HG03565 (cell line): Measurements from ENCODE around the gene OTOG.
"Not testable (repeated sequence)": the region's sequence is repeated elsewhere in the genome, so short reads cannot be mapped to it uniquely, and the experiment has no call there.

Experiments
- ATAC-seq: cut with Tn5 transposase; IDR thresholded peaks from one replicate; pipeline ENCODE4 v1.9.1; 2021; ENCODE audit warnings: mild to moderate bottlenecking, moderate library complexity; ENCODE audit not compliant: unreplicated experiment

OTOG gene

DNA sequence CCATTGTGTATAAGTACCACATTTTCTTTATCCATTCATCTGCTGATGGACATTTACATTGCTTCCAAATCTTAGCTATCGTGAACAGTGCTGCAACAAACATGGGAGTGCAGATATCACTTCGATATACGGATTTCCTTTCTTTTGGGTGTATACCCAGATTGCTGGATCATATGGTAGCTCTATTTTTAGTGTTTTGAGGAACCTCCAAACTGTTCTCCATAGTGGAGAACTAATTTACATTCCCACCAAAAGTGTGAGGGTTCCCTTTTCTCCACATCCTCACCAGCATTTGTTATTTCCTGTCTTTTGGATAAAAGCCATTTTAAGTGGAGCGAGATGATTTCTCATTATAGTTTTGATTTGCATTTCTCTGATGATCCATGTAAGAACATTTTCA, 75.7 kb downstream of the OTOG start:
- ATAC-seq, result not testable (repeated sequence)

- no peak for ATAC-seq
Measured at GRCh38 chr11:17629113-17629512, 82.1 kb downstream of the OTOG start.

GRCh38 chr11:17630936-17631335, 83.9 kb downstream of the OTOG start:
- ATAC-seq, result no peak

GRCh38 chr11:17631702-17632365, 84.8 kb downstream of the OTOG start:
- ATAC-seq, result no peak

DNA sequence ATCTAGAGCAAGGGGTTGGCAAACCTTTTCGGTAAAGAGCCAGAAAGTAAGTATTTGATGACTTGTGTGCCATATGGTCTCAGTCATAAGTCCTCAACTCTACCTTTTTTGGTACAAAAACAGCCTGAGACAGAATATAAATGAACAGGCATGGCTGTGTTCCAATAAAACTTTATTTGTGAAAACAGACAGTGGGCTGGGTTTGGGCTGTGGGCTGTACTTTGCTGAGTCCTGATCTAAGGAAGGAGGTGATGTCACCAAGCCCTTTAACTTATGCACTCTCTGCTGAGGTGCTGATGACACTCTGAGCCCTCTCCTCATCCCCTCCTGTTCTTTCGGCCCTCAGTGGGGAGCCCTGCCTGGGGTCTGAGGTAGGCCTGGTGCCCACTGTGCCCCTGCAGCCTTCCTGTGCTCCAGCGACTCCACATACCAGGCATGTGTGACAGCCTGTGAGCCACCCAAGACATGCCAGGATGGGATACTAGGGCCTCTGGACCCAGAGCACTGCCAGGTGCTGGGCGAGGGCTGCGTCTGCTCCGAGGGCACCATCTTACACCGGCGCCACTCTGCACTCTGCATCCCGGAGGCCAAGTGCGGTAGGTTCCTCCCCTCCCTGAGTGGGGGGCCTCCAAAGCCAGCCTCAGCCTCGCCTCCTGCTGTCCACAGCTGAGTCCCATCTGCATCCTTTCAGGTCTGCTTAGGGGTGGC, 86.4 kb downstream of the OTOG start:
- no peak for ATAC-seq

- no peak for ATAC-seq
Measured at GRCh38 chr11:17633987-17634775, 87.1 kb downstream of the OTOG start.

DNA sequence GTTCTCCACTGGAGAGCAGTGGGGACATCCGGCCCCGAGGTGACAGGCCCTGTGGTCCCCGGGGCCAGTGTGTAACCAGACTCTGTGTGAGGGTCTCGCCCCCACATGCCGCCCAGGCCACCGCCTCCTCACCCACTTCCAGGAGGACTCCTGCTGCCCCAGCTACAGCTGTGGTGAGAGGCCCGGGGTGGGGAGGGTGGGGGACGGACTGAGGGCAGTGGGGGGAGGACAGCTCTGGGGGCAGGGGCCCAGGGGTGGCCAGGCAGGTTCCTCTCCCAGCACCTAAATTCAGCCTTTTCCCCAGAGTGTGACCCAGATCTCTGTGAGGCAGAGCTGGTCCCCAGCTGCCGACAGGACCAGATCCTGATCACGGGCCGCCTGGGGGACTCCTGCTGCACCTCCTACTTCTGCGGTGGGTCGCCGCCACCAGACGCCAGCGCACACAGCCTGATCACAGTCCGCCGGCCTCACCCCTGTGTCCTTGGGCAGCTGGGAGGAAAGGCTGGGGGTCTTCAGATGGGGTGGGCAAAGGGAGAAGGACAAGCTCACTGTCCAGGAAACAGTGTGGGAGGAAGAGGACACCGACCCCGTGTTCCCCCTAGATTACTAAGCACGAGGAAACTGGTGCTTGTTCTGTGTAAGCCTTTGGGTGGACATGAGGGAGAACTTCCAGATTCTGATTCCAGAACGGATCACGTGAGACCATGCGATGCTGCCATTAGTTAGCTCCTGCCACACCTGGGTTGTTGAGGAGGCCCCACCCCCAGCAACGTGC, 87.9 kb downstream of the OTOG start:
- ATAC-seq, result no peak

GRCh38 chr11:17635551-17635938, 88.5 kb downstream of the OTOG start:
- ATAC-seq, result no peak

DNA sequence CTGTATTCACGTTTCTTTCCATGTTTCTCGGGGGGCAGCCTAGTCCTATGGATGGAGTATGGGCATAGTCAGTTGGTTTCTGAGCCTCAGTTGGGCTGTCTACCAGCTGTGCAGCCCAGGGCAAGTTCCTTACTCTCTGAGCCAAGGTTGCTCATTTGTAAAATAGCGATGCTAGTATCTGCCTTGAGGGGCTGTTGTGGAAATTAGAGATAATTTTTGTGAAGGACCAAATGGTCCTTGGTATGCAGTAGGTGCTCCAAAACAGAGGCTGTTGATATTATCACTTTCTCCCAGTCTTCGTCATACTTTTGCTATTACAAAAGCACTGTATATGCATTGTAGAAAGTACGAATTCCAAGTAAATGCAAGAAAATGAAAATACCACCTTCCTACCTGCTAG, 89.7 kb downstream of the OTOG start:
- ATAC-seq, result no peak

DNA sequence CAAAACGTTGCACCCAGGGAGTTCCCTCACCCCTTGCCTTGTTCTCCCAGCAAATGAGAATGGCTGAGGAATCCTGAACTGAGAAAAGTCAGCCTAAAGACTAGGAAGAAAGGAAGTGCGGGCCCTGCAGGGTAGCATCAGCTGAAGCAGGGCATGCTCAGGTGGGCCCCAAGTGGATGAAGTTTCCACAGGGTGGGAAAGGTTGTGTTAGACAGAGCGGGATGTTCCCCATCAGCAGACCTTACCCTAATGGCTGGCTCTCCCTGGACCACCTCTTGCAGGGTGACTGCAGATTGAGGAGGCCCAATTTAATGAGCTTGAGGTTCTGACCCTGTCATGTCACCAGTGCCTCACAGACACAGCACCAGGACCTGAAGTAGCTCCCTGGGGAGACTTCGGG, 90.8 kb downstream of the OTOG start:
- ATAC-seq, result no peak

GRCh38 chr11:17638311-17638710, 91.3 kb downstream of the OTOG start:
- ATAC-seq, result no peak

GRCh38 chr11:17639091-17639490, 92.0 kb downstream of the OTOG start:
- ATAC-seq, result no peak

- ATAC-seq, result no peak
Measured at GRCh38 chr11:17639781-17640180, 92.7 kb downstream of the OTOG start.

DNA sequence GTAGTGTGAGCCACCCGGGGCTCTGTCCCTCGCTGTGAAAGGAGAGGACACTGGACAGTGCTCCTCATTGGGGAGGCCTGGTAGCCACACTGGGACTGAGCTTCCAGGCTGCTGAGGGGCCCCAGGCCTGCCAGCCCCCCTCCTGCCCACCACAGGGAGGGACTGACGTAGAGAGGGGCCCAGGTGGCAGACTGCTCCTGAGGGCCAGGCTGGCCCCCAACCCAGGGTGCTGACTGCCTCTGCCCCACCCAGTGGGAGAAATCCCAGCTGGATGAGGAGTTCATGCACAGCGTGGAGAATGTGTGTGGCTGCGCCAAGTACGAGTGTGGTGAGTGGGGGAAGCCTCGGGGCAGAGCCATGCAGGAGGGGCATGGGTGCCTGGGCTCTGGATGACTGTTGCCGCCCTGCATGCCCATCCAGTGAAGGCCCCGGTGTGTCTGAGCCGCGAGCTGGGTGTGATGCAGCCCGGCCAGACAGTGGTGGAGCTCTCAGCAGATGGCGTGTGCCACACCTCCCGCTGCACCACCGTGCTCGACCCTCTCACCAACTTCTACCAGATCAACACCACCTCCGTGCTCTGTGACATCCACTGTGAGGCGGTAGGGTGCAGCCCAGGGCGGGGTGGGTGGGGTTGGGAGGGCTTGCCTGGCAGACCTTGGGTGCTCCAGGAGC, 93.6 kb downstream of the OTOG start:
- no peak for ATAC-seq

- no peak for ATAC-seq
Measured at GRCh38 chr11:17641792-17642350, 94.8 kb downstream of the OTOG start.

DNA sequence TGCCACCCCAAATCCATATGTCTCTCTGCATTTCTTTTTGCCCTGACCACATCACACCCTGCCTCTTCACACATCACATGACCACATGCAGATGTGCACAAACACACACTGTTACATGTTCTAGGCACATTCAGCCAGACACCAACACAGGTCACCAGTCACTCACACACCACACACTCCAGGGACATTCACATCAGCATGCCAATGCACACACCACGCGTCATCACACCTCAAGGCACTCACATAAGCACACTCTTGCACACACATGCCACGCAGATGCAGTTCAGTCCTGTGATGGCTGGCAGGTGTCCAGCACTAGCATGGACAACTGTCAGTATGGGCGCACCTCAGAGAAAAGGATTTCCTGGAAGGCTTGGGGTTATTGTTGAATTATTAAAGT, 95.3 kb downstream of the OTOG start:
- ATAC-seq, result no peak

DNA sequence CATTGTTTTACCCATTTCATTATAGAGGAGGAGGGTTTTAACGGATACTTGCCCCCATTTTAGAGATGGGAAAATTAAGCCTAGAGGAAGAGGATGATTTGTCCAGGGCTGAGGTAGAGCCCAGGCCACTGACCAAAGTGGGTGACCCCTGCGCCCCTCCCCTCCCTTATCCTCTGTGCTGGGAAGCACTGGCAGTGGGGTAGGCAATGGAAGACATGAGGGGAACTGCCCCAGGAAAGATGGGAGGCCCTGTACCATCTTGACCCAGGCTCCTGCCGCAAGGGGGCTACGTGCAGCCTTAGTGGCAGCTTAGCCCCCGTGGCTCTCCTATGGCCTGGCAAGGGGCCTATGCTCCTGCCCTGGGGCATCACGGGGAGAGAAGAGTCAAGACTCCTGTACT, 95.9 kb downstream of the OTOG start:
- no peak for ATAC-seq

- no peak for ATAC-seq
Measured at GRCh38 chr11:17643506-17644405, 96.7 kb downstream of the OTOG start.
